GM15510 (cell line): ENCODE measurements around the gene MAP3K7.

Experiments
- POLR2A ChIP-seq: IDR thresholded peaks from 3 replicates; pipeline ENCODE4 v1.6.1; 2011; ENCODE audit warnings: borderline replicate concordance; ENCODE audit not compliant: insufficient read length; ENCODE audit errors: extremely low read depth

Gene MAP3K7

DNA sequence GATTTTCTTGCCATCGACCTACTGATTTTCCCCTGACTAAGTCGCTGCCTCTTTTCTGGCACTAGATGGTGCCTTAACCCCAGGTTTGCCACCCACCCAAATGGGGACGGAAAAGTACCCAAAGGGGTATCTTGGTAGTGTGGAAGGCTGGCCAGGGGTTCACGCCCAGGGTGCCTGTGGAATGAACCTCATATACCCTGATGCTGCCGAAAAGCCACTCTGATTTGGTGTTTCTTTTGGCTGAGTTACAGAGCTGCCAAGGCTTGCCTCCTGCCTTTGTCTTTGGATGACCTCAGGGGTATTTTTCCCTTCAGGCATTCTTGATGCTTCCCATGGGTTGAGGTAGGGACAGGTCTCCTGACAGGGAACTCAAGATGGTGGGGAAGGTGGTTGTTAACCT lies 78.1 kb downstream of the MAP3K7 start:
- no peak for TF ChIP-seq POLR2A

DNA sequence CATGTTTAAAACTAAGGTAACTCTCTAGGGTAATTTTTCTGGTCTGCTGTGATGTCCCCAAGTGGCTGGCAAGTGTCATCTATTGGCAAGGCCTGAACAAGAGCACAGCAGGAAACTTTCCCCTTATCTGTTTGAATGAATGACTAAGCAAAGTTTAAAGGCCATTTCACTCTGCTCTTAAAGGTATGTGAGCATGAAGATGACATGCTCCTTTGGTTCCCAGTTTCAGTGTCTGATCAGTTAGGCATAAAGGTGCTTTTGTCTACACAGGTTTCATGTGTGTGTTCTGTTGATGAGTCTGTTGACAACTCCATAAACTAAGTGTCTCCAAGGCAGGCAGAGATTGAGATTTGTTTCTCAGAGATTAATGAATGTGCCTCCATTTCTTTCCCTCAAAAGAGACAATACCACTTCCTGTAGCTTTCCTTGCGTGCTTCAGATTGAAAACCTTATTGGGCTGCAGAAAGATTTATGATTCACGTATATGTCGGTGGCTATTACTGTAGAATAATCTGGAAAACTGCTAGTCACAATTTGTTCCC lies 83.9 kb downstream of the MAP3K7 start:
- no peak for TF ChIP-seq POLR2A

DNA sequence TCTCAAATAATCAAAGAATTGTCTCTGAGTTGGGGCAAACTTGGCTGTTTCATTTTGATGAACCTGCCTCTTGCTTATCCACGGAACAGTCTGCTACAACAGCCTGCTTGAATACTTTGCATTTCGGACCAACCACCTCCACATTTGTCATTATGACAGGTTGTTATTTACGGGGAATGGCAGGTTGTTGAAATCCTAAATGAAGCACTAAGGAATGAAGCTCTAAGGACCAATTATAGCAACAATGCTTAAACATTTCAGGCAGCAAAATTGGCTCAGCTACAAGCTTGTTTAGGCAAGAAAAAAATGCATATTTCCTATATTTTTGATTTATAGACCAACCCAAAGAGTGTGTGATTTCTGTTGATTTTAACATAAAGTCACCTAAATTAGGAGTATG lies 84.5 kb downstream of the MAP3K7 start:
- TF ChIP-seq POLR2A: no peak

DNA sequence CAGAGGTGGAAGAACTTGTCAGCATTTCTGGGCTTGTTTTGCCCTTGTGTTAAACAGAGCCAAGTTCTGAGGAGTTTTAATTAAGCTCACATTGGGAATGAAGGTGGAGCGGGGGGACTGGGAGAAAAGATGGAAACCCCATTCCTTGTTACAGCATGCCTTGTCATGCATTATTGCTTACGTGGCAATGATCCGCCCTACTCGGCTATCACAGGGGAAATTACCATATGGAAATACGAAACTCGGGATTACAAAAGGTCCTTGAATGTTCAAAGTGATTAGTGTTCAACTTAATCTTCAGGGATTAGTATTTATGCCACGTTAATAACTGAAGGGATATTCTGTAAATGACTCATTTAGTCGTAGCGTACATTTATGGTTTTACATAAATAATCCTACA lies 86.4 kb downstream of the MAP3K7 start:
- no peak for TF ChIP-seq POLR2A

DNA sequence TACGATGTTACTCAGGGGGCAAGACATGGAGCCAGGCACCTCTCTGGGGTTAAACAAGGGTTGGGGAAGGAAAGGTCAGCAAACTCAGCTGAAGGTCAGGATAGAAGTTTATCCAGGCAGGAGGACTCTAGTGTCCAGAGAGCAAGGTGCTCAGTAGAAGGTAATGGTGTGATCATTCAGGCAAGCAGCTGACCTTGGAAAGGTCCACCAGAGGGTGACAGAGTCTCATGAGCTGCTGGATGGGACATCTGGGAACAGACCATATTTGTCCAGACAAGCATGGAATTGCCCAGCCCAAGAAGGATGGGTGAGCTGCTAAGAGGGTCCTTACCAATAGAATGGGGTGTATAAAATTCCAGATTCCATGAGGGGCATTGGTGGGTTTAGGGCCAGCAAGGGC lies 89.5 kb downstream of the MAP3K7 start:
- TF ChIP-seq POLR2A: no peak

DNA sequence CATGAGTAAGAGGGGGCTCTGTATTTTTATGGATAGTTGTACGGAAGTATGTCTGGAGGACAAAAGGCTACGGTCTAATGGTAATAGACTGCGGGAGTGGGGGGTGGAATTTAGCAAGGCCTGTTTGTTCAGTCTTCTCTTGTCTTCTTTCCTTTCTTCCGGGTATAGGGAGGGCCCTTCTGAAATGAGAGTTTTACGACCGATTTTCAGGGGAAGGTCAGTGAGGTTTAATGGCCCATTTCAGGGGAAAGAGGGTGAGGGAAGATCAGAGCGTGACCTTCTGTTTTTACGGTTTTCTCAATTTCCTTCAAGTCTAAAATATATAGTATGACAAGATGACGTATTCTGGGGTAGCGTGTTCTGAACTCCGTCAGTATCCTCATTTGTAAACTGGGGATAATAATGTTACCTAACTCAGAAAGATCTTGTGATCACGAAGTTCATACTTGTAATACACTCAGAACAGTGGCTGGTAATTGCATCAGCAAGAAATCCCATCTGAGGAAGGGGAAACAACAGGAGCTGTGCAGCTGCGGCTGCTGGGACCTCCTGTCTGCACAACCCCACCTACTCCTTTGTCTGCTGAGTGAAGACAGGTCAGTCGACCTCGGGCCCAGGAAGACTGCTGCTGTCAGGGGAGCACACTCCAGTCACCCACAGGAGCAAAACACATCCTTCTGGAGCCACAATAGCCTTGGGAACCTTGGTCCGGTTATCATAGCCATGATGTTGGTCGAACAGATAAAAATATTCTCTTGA lies 90.4 kb downstream of the MAP3K7 start:
- no peak for TF ChIP-seq POLR2A

DNA sequence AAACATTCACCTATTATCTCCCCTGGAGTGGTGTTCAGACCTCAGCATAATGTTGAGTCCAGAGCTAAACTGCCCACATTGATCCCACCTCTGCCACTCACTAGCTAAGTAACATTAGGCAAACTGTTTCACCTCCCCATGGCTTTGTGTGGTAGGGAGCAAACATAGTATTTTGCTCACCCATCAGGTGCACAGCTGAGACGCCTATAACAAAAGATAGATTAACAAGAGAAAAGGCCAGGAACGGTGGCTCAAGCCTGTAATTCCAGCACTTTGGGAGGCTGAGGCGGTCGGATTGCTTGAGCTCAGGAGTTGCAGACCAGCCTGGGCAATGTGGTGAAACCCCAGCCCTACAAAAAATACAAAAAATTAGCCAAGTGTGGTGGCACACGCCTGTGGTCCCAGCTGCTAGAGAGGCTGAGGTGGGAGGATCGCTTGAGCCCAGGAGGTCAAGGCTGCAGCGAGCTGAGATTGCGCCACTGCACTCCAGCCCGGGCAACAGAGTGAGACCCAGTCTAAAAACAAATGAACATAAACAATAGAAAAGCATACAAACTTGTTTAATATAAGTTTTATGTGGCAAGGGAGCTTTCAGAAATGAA lies 91.6 kb downstream of the MAP3K7 start:
- no peak for TF ChIP-seq POLR2A

DNA sequence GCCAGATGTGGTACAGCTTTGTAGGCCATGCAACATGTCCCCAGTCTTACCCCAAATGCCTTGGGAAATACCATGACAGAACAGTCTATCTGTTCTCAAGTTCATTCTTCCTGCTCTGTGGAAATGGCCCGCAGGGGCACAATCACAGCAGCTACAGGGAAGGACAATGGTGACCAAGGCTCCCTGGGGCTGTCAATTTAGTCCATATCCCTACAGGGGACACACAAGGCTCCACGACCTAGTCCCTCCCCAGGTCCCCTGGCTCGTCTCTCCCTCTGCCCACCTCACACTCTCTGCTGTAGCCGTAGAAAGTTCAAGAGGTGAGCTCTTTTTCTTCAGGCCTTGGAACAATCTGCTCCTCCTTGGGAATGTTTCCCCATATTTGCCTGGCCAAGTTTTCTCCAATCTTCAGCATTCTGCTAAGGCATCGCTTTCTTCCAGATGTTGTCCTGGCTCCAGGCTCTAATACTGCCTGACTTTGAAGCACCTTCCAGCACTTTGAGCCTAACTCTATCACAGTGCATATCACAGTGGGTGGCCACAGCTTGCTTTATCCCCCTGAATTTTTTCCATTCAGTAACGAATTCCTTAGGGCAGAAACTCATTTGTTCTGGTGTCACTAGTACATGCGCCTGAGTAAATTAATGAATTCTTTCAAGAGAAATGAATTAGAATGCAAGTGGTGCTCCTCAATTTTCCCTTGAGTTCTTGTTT lies 92.6 kb downstream of the MAP3K7 start:
- TF ChIP-seq POLR2A: no peak

DNA sequence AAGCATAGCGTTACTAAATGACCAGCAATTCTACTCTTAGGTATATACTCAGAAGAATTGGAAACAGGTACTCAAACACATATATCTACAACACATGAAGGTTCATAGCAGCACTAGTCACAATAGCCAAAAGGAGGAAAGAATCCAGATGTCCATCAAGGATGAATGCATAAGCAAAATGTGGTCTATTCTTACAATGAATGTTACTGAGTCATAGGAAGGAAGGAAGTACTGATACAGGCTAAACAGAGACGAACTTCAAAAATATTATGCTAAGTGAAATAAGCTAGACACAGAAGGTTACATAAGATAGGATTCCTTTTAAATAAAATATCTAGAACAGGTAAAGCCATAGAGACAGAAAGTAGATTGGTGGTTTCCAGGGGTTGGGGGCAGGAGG lies 93.5 kb downstream of the MAP3K7 start:
- TF ChIP-seq POLR2A: no peak

DNA sequence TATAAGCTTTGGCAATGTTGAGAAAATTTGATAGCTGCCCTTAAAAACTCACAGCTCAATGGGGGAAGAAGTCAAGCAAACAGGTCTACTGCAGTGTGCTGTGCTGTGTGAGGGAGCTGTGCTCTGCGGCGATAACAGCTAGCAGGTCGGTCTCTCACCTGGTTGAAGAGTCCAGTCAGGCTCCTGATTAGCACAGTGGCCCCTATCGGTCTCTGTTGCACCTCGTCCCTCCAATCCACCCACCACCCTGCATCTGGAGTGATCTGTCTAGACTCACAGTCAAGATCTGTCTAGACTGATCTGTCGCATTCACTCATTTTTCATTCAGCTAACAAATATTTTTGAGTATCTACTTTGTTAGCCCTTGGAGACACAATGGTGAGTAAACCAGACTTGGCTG lies 94.1 kb downstream of the MAP3K7 start:
- no peak for TF ChIP-seq POLR2A

DNA sequence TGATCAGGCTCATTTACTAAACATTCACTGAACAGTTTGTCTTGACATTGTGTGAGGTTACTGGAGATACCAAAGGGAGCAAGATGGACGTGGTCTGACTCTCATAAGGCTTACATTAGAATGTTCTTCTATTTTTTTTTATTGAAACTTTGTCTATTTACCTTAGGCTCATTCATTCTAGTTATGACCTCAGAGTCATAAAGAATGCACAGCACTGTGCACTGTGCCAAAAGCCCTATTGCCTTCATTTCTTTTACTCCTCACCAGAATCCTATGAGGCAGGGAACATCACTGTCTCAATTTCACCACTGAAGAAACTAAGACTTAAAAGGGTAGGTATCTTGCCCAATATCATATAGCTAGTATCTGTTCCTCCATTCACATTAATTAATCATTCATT lies 94.5 kb downstream of the MAP3K7 start:
- no peak for TF ChIP-seq POLR2A

DNA sequence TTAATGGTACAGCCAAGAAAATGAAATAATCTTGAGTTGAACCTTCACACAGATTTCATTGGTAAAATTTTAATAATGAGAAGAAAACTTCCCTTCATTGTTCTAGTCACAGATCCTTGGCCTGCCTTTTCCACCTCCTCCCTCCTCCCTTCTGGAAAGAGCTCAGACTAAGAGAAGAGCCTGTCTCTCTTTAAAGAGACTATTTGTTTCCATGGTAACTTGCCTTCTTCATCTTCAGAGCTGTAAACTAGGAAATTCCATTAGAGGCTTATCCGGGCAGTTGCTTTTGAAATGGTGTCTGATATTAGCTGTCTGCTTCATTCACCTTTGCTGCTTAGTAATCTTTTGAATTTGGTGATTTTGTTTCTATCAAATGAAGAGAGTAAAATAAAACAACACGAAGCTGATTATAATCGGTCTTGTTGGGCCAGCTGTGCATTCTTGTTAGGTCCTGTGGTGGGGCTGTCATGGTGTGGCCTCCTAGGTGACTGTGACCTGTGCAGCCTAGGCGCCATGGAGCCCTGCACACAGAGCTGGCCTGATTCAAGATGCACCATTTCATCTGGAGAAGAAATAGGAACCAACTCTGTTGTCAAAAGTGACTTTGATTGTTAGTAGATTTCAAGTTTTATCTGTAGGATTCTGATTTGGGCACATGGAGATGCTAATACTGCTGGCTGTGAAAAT lies 96.7 kb downstream of the MAP3K7 start:
- TF ChIP-seq POLR2A: no peak

DNA sequence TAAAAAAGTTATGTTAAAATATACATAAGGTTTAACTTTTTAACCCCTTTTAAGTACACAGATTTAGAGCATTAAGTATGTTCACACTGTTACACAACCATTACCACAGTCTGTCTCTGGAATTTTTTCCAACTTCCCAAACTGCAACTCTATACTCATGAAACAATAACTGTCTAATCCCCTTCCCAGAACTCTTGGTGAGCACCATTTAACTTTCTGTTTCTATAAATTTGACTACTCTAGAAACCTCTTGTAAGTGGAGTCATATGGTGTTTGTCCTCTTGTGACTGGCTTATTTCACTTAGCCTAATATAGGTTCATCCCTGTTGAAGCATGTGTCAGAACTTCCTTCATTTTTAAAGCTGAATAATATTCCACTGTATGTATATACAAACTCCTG lies 98.1 kb downstream of the MAP3K7 start:
- TF ChIP-seq POLR2A: no peak

DNA sequence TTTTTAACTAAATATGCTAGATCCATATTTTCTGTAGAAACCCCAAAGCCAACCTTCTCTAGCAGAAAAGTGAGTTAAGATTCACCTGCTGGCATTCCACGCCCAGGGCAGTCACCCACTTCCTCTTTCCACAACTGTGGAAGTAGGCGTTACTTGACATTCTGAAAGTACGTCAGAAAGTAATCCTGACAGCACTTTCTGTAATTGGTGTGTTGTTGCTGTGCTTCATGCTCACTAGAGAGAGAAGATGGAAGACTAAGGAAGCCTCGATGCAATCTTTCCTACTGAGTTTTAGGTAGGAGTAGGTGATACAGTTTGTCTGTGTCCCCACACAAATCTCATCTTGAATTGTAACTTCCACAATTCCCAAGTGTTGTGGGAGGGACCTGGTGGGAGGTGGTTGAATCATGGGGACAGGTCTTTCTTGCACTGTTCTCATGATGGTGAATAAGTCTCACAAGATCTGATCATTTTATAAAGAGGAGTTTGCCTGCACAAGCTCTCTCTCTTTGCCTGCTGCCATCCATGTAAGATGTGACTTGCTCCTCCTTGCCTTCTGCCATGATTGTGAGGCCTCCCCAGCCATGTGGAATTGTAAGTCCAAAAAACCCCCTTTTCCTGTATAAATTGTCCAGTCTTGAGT lies 101.1 kb downstream of the MAP3K7 start:
- TF ChIP-seq POLR2A: no peak
